HUES48 (cell line): Measurements from ENCODE around the gene D2HGDH.
"Not testable (repeated sequence)": the region's sequence is repeated elsewhere in the genome, so short reads cannot be mapped to it uniquely, and the experiment has no call there.

Source experiments
- H3K27ac ChIP-seq: one replicate; pipeline ENCODE4 v1.7.0; 2013; ENCODE audit warnings: low read depth, low read length, inconsistent platforms
- H3K27me3 ChIP-seq: 2 replicates; pipeline ENCODE4 v1.6.1; 2013; ENCODE audit warnings: mild to moderate bottlenecking, low read length; ENCODE audit not compliant: control insufficient read depth, insufficient read depth
- H3K36me3 ChIP-seq: 2 replicates; pipeline ENCODE4 v1.6.1; 2013; ENCODE audit warnings: low read length; ENCODE audit not compliant: control insufficient read depth, insufficient read depth
- H3K4me1 ChIP-seq: 2 replicates; pipeline ENCODE4 v1.6.1; 2013; ENCODE audit warnings: mild to moderate bottlenecking, low read length; ENCODE audit not compliant: control insufficient read depth, insufficient read depth
- H3K4me3 ChIP-seq: 2 replicates; pipeline ENCODE4 v1.5.1; 2013; ENCODE audit warnings: mild to moderate bottlenecking, low read depth, low read length
- H3K9ac ChIP-seq: 2 replicates; pipeline ENCODE4 v1.6.1; 2013; ENCODE audit warnings: mild to moderate bottlenecking, low read depth, low read length, moderate library complexity
- H3K9me3 ChIP-seq: 2 replicates; pipeline ENCODE4 v1.6.1; 2013; ENCODE audit warnings: low read length; ENCODE audit not compliant: control insufficient read depth, insufficient read depth

D2HGDH gene

DNA sequence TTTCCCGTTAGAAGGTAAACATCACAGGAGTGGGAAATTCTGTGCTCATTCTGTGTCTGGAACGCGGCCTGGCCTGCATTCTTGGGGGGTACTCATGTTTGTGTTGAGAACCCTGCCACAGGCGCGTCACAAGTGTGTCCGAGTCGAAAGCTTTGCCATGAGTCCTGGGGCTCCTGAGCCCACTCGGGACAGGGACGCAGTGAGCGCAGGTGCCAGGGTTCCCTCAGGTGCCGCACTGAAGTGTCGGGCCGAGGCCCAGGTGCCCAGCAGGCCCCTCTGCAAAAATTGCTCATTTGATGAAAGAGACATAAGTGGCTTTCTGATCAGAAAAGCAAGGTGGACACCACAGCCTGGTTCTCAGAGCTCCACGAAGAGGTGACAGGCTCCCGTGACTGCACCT lies 4.7 kb downstream of the D2HGDH start:
- Histone ChIP-seq H3K27ac (no peak overlapping the region), H3K4me1 (no peaks in the 10 kb centered on the region), H3K27me3 (no peaks in the 10 kb centered on the region), H3K9me3 (no peaks in the 10 kb centered on the region), H3K4me3 (no peak overlapping the region), H3K9ac (no peak overlapping the region), H3K36me3 (no peaks in the 10 kb centered on the region)

DNA sequence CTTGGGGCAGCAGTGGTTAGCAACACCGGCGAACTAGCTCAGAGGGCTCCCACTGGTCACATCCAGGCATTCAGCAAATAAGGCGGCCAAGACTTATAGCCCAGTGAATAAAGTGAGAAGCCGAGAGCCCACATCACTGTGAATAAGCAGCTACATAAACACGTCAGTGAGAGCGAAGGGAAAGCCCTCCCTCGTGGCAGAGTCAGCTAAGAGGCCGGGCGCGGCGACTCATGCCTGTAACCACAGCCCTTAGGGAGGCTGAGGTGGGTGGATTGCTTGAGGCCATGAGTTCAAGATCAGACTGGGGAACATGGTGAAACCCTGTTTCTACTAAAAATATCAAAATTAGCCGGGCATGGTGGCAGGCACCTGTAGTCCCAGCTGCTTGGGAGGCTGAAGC lies 5.2 kb downstream of the D2HGDH start:
- H3K36me3 ChIP-seq, result no peaks in the 10 kb centered on the region
- no peak overlapping the region for H3K9ac ChIP-seq
- no peaks in the 10 kb centered on the region for H3K27me3 ChIP-seq
- H3K27ac ChIP-seq, result no peak overlapping the region
- no peak overlapping the region for H3K4me3 ChIP-seq
- no peaks in the 10 kb centered on the region for H3K9me3 ChIP-seq
- no peaks in the 10 kb centered on the region for H3K4me1 ChIP-seq

GRCh38 chr2:241741016-241741415 lies 6.6 kb downstream of the D2HGDH start:
- no peaks in the 10 kb centered on the region for H3K4me1 ChIP-seq
- H3K27ac ChIP-seq, result no peak overlapping the region
- H3K27me3 ChIP-seq, result no peaks in the 10 kb centered on the region
- peaks cover 6% of the 10 kb centered on the region; the same call in 1 of the 2 replicates for H3K36me3 ChIP-seq
- H3K9ac ChIP-seq, result no peak overlapping the region
- no peak overlapping the region for H3K4me3 ChIP-seq
- no peaks in the 10 kb centered on the region for H3K9me3 ChIP-seq

DNA sequence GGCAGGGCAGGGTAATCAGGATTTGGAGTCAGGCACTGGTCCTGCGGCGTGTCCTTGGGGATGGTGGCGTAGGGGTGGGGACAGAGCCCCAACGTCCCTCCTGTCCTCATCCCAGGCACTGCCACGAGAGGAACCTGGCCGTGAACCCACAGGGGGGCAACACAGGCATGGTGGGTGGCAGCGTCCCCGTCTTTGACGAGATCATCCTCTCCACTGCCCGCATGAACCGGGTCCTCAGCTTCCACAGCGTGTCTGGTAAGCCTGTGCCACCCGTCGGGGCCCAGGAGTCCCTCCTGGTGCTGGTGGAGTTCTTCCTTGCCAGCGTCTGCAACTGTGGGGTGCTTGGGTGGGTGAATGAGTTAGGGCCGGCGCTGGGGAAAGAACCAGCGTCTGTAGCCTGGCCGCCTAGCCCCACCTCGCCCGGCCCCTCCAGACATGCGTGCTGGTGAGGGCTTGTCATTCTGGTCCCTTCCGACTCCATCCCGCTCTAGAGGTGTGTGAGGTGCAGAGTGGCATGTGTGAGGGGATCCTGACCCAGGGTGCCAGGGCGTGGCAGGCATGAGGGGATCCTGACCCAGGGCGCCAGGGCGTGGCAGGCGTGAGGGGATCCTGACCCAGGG lies 8.0 kb downstream of the D2HGDH start:
- Histone ChIP-seq H3K27me3 (no peaks in the 10 kb centered on the region), H3K9me3 (no peaks in the 10 kb centered on the region), H3K4me1 (no peaks in the 10 kb centered on the region), H3K4me3 (no peak overlapping the region), H3K9ac (no peak overlapping the region), H3K27ac (no peak overlapping the region), H3K36me3 (peaks cover 6% of the 10 kb centered on the region; the same call in 1 of the 2 replicates)

GRCh38 chr2:241743008-241743407 lies 8.6 kb downstream of the D2HGDH start:
- not testable (repeated sequence) for H3K9me3 ChIP-seq, H3K9ac ChIP-seq, H3K27me3 ChIP-seq, H3K4me3 ChIP-seq, H3K4me1 ChIP-seq, H3K36me3 ChIP-seq, H3K27ac ChIP-seq

GRCh38 chr2:241743620-241744019 lies 9.2 kb downstream of the D2HGDH start:
- Histone ChIP-seq H3K4me3 (no peak overlapping the region), H3K36me3 (peaks cover 6% of the 10 kb centered on the region; the same call in 1 of the 2 replicates), H3K4me1 (no peaks in the 10 kb centered on the region), H3K9ac (no peak overlapping the region), H3K27me3 (no peaks in the 10 kb centered on the region), H3K27ac (no peak overlapping the region), H3K9me3 (no peaks in the 10 kb centered on the region)

DNA sequence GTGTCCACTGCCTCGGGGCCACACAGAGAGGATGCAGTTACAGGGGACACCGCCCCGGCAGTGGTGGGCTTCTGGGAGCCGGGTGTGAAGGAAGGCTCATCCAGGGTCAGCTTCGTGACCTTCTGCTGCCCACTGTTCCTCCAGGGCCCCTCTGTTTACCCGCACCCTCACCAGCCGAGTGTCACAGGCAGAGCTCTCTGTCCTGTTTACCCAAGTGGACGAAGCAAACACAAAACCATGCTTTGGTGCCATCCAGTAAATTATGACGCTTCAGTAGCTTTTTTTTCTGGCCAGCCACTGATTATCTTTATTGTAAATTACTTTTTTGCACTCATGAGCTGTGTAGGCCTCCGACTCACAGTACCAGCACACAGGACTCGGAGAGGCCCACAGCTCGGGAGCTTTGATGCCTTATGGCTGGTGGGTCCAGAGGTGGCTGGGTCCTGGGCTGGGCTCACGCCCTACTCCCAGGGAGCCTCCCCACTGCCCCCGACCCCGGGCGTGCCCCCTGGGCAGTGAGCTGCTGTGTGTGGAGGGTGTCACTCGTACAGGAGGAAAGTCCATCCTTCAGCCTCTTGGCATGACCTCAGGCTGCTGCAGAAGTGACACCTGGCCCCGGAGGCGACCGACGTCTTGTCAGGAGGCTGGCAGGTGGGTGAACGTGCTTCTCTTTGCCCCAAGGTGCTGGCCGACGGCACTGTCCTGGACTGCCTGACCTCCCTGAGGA lies 9.8 kb downstream of the D2HGDH start:
- H3K9me3 ChIP-seq, result no peaks in the 10 kb centered on the region
- H3K36me3 ChIP-seq, result peaks cover 6% of the 10 kb centered on the region; the same call in 1 of the 2 replicates
- H3K4me1 ChIP-seq, result no peaks in the 10 kb centered on the region
- H3K4me3 ChIP-seq, result no peak overlapping the region
- H3K9ac ChIP-seq, result no peak overlapping the region
- H3K27me3 ChIP-seq, result no peaks in the 10 kb centered on the region
- no peak overlapping the region for H3K27ac ChIP-seq

DNA sequence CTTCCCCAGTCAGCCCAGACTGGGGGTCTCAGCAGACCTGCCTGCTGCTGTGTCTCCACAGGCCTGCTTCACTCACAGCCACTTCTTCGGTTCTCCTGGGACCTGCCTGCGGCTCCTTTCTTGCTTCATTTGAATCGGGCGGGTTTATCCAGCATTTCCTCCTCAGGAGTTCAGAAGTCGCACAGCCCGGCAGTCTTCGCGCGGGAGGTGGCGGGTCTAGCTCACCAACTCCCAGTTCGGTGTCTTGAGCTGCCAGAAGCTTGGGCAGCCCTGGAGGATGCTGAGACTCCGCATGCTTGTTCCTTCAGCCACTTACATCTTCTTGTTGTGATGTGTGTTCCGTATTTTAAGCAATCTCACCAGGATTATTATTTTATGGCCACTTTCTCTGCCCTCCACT lies 10.8 kb downstream of the D2HGDH start:
- Histone ChIP-seq H3K4me3 (no peak overlapping the region), H3K4me1 (no peaks in the 10 kb centered on the region), H3K27ac (no peak overlapping the region), H3K9ac (no peak overlapping the region), H3K36me3 (peaks cover 6% of the 10 kb centered on the region; the same call in 1 of the 2 replicates), H3K27me3 (no peaks in the 10 kb centered on the region), H3K9me3 (no peaks in the 10 kb centered on the region)

DNA sequence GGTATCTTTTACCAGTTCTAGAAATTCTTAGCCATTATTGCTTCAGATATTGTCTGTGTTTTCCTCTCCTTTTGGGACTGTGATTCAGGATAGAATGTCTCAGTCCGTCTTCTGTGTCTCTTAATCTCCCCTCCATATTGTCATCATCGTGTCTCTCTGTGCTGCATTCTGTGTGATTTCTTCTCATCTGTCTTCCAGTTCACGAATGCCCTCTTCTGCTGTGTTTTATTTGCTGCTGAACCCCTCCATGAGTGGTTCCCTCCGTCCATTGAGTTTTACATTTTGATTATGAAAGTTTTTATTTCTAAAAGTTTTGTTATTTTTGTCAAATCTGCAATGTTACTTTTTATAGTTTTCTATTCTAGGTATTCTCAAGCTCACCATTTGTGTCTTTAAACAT lies 11.7 kb downstream of the D2HGDH start:
- no peak overlapping the region for H3K4me3 ChIP-seq
- H3K9me3 ChIP-seq, result no peaks in the 10 kb centered on the region
- H3K9ac ChIP-seq, result no peak overlapping the region
- H3K4me1 ChIP-seq, result no peaks in the 10 kb centered on the region
- no peaks in the 10 kb centered on the region for H3K27me3 ChIP-seq
- H3K36me3 ChIP-seq, result peaks cover 6% of the 10 kb centered on the region; the same call in 1 of the 2 replicates
- H3K27ac ChIP-seq, result no peak overlapping the region

DNA sequence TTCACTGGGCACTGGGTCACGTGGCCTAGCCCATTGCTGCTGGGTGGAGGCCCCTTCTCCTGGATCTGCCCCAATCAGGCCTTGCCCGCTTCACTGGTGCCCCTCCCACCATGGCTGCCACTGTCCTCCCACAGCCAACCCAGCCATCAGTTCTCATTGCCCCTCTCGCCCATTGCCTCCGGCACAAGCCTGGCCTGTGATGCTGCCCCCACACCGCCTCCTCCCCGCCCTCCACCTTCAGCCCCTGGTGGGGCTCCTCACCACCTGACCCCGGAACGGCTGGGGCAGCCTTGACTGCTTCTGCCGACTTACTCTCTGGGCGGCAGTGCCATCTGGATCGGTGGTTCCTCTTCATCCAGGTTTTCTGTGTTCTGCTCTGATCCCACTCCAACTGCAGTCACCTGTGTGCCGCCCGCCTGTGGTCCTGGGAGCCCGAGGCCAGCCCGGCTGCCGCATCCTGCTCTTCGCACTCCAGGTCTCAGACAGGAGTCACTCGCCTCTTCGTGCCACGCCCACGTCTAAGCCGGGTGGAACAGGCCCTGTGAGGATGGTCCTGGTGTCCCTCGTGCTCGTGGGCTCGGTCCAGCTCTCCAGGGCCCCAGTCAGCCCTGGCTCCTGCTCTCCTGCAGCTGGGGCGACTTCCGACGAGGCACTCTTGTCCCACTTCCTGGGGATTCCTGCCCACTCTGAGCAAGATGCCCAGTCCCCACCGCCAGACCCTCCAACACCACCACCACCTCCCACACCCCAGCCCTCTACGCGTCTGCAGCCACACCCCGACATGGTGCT lies 14.2 kb downstream of the D2HGDH start:
- Histone ChIP-seq H3K27ac (no peak overlapping the region), H3K9ac (no peak overlapping the region), H3K4me3 (no peak overlapping the region), H3K27me3 (no peaks in the 10 kb centered on the region), H3K9me3 (no peaks in the 10 kb centered on the region), H3K4me1 (no peaks in the 10 kb centered on the region), H3K36me3 (peaks cover 6% of the 10 kb centered on the region; the same call in 1 of the 2 replicates)
